ENCODE measurements around the gene TLR6. TPM values are rescaled to one million over a fixed set of nuclear protein-coding genes. Genes with fewer than 3 reads are reported as not detected.

TLR6 gene
- polyA plus RNA-seq (2011; rRNA removed) (2.8 and 3.7 TPM in 2 replicates), polyA minus RNA-seq (2011; rRNA and poly(A)+ RNA removed) (3.4 and 5.4 TPM in 2 replicates)

DNA sequence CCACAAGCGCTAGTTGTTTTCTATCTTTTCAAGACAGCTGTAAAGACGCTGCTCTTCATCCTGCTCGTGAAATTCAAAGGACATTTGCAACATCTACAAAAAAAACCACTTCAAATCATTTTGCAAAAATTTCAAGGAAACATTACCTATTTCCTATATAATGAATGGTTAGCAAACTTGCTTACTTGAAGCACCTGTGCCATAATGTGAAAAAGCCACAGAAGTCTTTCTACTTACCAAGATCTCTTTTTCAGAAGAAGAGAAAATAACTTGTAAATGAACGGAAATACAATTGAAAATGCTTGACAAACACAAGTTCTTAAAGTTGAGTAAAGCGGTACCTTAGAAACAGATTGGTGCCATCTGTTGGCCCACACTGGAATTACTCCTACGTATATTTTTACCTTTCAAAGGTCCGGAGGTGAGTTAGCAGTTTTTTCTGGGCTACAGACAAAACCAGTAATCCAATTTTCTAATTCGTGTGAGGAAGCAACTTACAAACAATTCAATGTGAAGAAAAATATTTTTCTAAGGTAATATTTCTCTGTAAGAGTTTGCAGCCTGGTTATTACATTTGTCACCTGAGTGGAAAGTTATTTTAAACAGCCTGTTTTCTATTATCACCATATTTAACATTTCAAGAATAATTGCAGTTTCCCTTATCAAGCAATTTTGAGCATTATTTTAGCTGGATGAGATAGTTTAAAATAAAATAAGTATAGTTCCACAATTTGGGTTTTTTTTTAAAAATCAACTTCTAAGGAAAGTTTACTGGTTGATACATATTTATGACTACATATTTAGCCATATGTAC is at the start of gene TLR6:
Gene TLR6 (minus strand): TSS at position 294 of the 814 bp plus-strand sequence. CDS start 27,344 bp downstream, outside the sequence.
- TF ChIP-seq, protein P1, sequence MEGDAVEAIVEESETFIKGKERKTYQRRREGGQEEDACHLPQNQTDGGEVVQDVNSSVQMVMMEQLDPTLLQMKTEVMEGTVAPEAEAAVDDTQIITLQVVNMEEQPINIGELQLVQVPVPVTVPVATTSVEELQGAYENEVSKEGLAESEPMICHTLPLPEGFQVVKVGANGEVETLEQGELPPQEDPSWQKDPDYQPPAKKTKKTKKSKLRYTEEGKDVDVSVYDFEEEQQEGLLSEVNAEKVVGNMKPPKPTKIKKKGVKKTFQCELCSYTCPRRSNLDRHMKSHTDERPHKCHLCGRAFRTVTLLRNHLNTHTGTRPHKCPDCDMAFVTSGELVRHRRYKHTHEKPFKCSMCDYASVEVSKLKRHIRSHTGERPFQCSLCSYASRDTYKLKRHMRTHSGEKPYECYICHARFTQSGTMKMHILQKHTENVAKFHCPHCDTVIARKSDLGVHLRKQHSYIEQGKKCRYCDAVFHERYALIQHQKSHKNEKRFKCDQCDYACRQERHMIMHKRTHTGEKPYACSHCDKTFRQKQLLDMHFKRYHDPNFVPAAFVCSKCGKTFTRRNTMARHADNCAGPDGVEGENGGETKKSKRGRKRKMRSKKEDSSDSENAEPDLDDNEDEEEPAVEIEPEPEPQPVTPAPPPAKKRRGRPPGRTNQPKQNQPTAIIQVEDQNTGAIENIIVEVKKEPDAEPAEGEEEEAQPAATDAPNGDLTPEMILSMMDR (IDR thresholded peaks at IDR 0.05; ENCODE audit: low read depth, low read length) = peak; percentile 69
- POLR2A ChIA-PET = no interaction called here
- Histone ChIP-seq H3K27ac (ENCODE audit: low read depth, low read length) (peak within 1 kb of the TSS; percentile 94), H3K27me3 (ENCODE audit: control insufficient read depth, insufficient read depth, low read length) (no peaks in the 10 kb centered on the region), H3K9me3 (ENCODE audit: control insufficient read depth, insufficient read depth, low read length) (no peaks in the 10 kb centered on the region), H3K4me3 (ENCODE audit: low read depth, low read length) (peak within 1 kb of the TSS; percentile 20)
- CTCF ChIA-PET = interaction anchor here (0.6 to 4.1 kb wide), 16 partner anchors 9 to 794 kb away, joined by 3 to 49 read pairs (median 4); partner anchors contain the start of genes FAM114A1, TLR1 and TLR10
- DNase-seq (ENCODE audit: low read depth, low spot score) = no peak

DNA sequence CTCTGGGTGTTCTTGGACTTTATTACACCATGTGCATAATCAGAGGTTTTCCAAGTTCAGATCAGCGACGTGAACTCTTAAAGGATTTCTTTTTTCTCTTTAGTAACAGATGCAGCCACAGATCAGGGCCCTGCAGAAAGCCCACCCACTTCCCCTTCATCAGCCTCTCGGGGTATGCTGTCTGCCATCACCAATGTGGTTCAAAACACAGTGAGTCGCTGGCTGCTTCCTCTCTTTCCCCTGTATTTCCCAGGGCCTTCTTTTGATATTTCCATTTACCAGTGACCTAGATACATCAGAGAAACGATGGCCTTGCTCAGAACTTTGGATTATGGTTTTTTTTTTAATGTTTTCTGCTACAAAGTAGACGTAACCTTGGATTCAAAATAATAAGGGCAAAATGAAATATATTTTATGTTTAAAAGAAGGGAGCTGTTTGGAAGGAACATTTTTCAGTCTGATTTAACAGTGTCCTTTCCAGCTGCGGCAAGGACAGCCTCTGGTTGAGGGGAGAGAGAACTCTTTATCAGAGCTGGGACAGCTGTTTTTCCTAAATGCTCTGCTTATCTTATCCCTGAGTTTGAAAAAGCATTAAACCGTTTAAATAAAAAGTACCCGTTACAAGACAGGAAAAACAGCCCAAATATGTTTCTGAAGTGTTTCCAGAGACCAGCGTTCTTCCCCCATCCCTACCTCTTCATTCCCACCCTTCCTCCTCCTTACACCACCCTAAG is 49.2 kb upstream of the TLR6 start:
- ChIA-PET POLR2A (no interaction called here), CTCF (interaction anchor here (0.6 to 1.6 kb wide), 3 partner anchors 124 to 230 kb away, joined by 3 to 6 read pairs (median 3); partner anchors contain the start of gene TLR10)
- Histone ChIP-seq H3K4me3 (ENCODE audit: low read depth, low read length) (no peak overlapping the region), H3K9me3 (ENCODE audit: control insufficient read depth, insufficient read depth, low read length) (no peaks in the 10 kb centered on the region), H3K27me3 (ENCODE audit: control insufficient read depth, insufficient read depth, low read length) (no peaks in the 10 kb centered on the region), H3K27ac (ENCODE audit: low read depth, low read length) (no peak overlapping the region)
- no peak for DNase-seq (ENCODE audit: low read depth, low spot score)
- TF ChIP-seq, protein P1 (IDR thresholded peaks at IDR 0.05; ENCODE audit: low read depth, low read length) = no peak

DNA sequence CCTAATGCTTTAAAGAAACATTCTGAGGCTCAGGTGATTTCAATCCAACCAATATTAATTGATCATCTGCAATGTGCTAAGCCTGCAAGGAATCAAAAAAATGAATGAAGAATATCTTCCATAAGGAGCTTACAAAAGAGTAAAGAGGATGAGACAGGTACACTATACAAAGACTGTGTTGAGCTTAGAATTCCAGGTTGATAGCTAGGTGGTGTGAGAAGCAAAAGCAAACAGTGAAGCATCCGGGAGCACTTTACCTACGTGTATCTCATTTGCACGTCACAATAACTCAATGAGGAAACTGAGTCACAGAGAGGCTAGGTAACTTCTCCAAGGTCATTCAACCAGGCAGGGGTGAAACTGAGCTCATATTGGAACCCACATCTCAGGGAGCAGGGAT is 48.1 kb upstream of the TLR6 start:
- POLR2A ChIA-PET = no interaction called here
- Histone ChIP-seq H3K27ac (ENCODE audit: low read depth, low read length) (no peak overlapping the region), H3K27me3 (ENCODE audit: control insufficient read depth, insufficient read depth, low read length) (no peaks in the 10 kb centered on the region), H3K4me3 (ENCODE audit: low read depth, low read length) (no peak overlapping the region), H3K9me3 (ENCODE audit: control insufficient read depth, insufficient read depth, low read length) (no peaks in the 10 kb centered on the region)
- CTCF ChIA-PET = interaction anchor here (0.8 to 1.6 kb wide), 5 partner anchors 122 to 277 kb away, joined by 3 to 6 read pairs (median 3); partner anchors contain the start of gene TLR10
- DNase-seq (ENCODE audit: low read depth, low spot score) = no peak
- TF ChIP-seq, protein P1 (IDR thresholded peaks at IDR 0.05; ENCODE audit: low read depth, low read length) = no peak

GRCh38 chr4:38904090-38904666 is 47.6 kb upstream of the TLR6 start:
- DNase-seq (ENCODE audit: low read depth, low spot score) = no peak
- TF ChIP-seq, protein P1 (IDR thresholded peaks at IDR 0.05; ENCODE audit: low read depth, low read length) = no peak
- ChIA-PET CTCF (interaction anchor here (0.6 to 3.4 kb wide), 5 partner anchors 144 to 235 kb away, joined by 3 to 32 read pairs (median 5); no protein-coding TSS in a partner anchor), POLR2A (interaction anchor here (0.6 kb wide), 1 partner anchor 140 kb away, joined by 3 read pairs; no protein-coding TSS in a partner anchor)
- H3K4me3 ChIP-seq (ENCODE audit: low read depth, low read length) = no peak overlapping the region
- H3K27ac ChIP-seq (ENCODE audit: low read depth, low read length) = no peak overlapping the region
- H3K27me3 ChIP-seq (ENCODE audit: control insufficient read depth, insufficient read depth, low read length) = no peaks in the 10 kb centered on the region
- H3K9me3 ChIP-seq (ENCODE audit: control insufficient read depth, insufficient read depth, low read length) = no peaks in the 10 kb centered on the region
